Activated CD4-positive, alpha-beta T cell treated with anti-CD3 and anti-CD28 coated beads for 48 hours (primary cell): ENCODE data around the gene FUT1.
"Not testable (repeated sequence)": the region's sequence is repeated elsewhere in the genome, so short reads cannot be mapped to it uniquely, and the experiment has no call there.

Experiments
- DNase-seq: peaks from one replicate; pipeline ENCODE4 v3.0.0-alpha.2; 2020

FUT1 gene

GRCh38 chr19:48768171-48768753 lies 15.8 kb upstream of the FUT1 start:
- DNase-seq, result not testable (repeated sequence)

DNA sequence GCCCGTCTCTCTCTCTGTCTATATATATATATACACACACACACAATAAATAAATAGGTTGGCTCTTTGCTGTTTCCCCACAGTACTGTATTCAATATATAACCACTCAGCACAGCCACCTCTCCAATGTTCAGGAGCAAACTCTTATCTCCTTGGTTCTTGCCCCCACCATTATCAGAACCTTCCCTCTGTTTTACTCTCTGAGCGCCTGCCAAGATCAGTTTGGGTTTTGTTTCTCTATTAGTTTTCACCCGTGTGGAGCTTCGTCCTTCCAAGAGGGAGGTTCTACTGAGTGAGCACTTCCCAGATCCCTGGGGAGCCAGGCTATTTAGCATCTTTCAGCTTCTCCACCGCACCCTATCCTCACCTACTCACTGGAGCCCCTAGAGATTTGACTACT lies 13.4 kb upstream of the FUT1 start:
- not testable (repeated sequence) for DNase-seq

DNA sequence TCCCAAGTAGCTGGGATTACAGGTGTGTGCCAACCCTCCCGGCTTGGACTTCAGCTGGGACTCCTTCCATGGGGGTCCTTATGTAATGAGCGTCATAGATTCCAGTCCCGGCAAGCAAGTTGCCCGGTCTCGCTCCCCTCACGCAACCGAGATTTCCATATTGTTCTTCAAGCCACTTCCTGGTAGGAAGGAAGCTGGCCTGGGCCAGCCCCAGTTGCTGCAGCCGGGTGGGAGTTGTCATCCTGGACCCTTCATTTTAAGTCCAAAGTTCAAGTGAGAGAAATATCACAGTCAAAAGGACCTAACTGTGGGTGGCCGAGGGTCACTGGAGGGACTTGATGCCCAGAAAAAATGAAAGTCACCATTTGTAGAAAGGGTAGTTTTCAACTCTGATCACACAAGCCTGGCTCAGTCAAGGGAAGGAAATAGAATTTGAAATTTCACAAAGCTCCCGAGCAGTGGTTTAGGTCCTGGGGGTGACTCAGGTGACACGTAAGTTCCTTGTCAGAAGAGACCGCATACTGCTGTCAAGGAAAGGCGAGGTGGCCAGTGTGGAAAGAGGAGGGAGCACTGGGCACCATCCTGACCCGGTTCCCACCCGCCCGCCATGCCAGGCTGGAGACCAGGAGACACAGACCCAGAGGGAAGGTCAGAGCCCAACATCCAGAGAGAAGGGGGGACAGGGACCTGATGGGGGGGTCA lies 8.2 kb upstream of the FUT1 start:
- peak; percentile 42 for DNase-seq

DNA sequence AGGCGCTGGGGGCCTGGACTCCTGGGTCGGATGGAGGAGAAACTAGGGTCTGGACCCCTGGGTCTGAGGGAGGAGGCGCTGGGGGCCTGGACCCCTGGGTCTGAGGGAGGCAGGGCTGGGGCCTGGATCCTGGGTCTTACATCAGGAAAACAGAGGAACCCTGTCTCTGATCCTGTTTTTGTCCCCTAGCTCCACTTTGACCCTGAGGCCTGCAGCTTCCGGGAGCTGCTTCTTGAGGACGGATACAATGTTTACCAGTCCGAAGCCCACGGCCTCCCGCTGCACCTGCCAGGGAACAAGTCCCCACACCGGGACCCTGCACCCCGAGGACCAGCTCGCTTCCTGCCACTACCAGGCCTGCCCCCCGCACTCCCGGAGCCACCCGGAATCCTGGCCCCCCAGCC lies 5.3 kb upstream of the FUT1 start:
- no peak for DNase-seq

- DNase-seq, result no peak
Observed at GRCh38 chr19:48757089-48757675, 4.7 kb upstream of the FUT1 start.

DNA sequence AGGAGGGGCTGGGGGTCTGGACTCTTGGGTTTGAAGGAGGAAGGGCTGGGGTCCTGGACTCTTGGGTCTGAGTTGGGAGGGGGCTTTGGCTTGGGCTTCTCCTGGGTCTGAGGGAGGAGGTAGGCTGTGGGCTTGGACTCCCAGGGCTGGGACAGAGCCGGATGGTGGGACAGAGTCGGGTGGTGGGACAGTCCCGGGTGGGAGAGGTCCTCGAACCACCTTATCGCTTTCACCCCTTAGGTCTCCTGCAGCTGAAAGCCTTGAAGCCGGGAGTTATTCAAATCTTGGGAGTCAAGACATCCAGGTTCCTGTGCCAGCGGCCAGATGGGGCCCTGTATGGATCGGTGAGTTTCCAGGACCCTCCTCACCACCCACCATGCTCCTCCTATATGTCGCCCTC lies 4.2 kb upstream of the FUT1 start:
- no peak for DNase-seq

GRCh38 chr19:48756212-48756611 lies 3.8 kb upstream of the FUT1 start:
- DNase-seq, result no peak

GRCh38 chr19:48755787-48756186 lies 3.3 kb upstream of the FUT1 start:
- no peak for DNase-seq

GRCh38 chr19:48755084-48755641 lies 2.7 kb upstream of the FUT1 start, which contains the start of gene FGF21:
Gene FGF21 (plus strand): TSS chr19:48755524. CDS start chr19:48756237, 713 bp downstream.
- DNase-seq, result no peak

DNA sequence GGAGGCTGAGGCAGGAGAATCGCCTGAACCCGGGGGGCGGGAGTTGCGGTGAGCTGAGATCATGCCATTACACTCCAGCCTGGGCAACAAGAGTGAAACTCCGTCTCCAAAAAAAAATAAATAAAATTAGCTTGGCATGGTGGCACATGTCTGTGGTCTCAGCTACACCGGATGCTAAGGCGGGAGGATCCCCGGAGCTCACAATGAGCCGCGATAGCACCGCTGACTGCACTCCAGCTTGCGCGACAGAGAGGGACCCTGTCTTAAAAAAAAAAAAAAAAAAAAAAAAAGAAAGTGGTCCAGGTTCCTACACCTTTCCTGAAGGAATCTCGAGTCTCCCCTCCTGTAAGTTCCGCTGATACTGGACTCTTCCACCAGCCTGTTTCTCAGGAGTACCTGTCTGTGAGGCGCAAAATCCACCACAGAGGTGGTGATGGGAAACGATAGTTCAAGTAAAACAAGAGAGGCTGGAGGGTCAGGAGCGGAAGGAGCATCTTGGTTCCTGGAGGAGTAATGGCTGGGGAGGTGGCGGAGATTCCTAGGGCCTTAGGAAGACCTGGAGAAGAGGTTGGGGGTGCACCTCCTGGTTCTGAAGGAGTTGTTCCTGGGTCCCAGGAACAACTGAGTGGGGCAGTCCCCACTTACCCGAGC lies 471 bp downstream of the FUT1 start:
- DNase-seq, result no peak

GRCh38 chr19:48750771-48751504 lies 1.5 kb downstream of the FUT1 start:
- no peak for DNase-seq

GRCh38 chr19:48750351-48750750 lies 2.1 kb downstream of the FUT1 start:
- DNase-seq, result no peak

DNA sequence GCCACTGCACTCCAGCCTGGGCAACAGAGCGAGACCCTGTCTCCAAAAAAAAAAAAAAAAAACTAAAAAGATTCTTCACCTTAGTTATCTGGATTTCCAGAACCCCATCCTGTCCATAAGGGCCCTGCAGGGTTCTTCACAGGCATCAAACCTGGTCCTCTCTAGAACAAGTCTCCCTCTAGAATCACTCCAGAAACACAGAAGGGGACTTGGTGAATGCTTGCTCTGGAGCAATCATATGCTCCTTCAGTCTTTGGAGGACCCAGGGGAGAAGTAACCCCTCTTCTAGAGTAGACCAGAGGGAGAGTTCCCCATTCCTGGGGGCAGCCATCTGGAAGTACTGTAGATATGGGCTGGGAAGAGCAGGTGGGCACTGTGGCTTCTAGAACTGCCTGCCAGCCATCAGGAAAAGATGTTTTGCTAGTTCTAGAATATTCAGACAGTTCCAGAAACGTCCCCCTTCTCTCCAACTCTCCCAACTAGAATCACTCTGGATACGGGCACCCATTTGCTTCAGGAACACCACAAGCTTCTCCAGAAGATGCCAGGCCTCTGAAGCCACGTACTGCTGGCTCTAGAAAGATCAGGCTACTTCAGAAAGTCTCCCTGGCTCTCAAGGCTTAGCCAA lies 2.8 kb downstream of the FUT1 start:
- no peak for DNase-seq

DNA sequence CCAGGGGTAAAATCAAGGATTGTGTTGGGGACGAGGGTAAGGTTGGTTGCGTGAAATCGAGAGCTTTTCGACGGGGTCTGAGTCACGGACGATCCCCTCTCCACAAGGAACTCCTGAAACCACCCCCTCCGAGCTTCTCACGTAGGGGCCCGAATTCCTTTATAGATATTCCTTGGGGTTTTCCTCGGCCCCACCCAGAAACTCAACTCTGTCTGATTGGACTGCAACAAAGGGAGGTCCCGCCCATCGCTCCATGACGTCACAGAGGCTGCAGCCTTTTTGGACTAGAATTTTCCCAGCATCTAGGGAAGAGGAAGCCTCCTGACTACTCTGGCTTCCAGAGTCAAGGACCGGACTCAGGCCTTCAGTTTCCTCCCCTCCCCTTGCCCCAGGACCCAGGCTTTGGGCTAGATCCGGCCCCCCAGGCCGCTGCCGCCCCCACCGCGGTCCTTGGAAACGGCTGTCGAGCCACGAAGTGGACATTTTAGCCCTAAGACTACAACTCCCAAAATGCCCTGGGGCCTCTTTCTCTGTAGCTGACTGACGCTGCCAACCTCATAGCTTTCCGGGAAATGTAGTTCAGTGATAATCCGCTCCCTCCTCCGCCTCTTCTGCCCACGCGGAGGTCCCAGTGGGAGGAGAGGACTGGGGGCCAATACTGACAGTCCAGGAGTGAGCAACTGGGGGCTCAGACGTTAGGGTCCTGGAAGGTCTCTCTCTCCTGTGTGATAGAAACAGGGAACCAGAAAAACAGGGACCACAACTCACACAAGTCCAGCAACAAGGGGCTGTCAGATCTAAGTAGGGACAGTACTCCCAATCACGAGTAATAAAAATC lies 5.5 kb downstream of the FUT1 start, which contains the start of gene IZUMO1:
Gene IZUMO1, minus strand, starts transcription at position 172 of the 838 bp plus-strand sequence. CDS start 1,050 bp downstream, outside the sequence.
- peak; percentile 72 for DNase-seq

GRCh38 chr19:48746110-48746509 lies 6.3 kb downstream of the FUT1 start:
- DNase-seq, result no peak

DNA sequence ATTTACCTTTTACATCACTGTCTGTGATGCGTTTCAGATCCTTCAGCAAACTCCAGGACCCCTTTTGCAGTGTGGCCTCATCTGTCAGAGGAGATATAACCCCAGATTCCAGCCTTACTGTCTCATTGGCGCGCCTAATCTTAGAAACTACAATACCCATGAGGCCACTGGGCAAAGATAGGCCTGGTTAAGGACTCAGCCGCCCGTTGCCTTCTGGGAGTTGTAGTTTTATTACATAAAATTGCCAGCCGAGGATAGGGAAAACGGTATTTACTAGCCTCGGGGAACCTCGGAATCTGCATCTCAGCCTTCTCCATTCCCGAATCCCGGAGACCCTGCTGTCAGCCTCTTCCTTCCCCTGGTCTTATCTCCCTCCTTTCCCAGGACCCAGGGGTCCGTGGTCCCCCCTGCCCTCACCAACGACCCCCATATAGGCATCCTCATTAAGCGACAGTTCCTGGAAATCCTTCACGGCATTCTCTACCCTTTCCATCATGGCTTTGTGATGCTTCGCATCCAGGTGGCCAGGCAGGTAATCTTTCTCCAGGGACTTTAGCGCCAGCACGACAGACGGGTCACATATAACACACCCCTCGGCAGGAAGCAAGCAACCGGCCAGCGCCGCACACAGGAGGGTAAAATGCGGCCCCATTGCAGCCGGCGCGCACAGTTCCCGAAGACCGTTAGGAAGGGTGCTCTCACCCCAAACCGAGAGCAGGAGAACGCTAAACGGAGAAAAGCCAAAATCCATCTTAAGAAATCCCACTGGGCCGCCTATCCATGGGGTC lies 7.0 kb downstream of the FUT1 start:
- peak; percentile 72 for DNase-seq

DNA sequence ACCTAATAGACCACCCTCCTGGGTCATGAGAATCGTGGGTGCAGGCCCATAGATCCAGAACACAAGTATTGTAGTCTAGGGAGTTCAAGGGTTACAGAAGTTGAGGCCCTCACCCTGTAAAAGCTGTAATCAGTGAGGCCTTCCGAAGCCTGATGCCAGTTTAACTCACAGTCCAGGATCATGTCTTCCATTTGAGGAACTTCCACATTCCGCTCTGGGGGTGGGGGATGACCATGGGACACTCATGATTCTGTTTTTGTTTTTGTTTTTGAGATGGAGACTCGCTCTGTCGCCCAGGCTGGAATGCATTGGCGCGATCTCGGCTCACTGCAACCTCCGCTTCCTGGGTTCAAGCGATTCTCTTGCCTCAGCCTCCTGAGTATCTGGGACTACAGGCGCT lies 10.3 kb downstream of the FUT1 start:
- DNase-seq, result no peak

GRCh38 chr19:48741129-48741999 lies 11.1 kb downstream of the FUT1 start:
- peak; percentile 68 for DNase-seq
